NCI-H146 treated with DMSO at 0.1 percent for 48 hours (cell line): Measurements from ENCODE around the gene PCTP.

Experiments used
- DNase-seq: peaks from one replicate; lab custom pipeline; 2025; ENCODE audit not compliant: unreplicated experiment; lab: John Stamatoyannopoulos, UW

The PCTP gene

GRCh38 chr17:55727275-55727674, 23.6 kb upstream of the PCTP start:
- no peak for DNase-seq

GRCh38 chr17:55727920-55728319, 22.9 kb upstream of the PCTP start:
- no peak for DNase-seq

GRCh38 chr17:55728361-55728760, 22.5 kb upstream of the PCTP start:
- DNase-seq, result no peak

GRCh38 chr17:55728833-55729232, 22.0 kb upstream of the PCTP start:
- DNase-seq, result no peak

- no peak for DNase-seq
Measured at GRCh38 chr17:55729484-55729883, 21.4 kb upstream of the PCTP start.

- DNase-seq, result no peak
Measured at GRCh38 chr17:55730380-55730779, 20.5 kb upstream of the PCTP start.

- DNase-seq, result no peak
Measured at GRCh38 chr17:55730808-55731207, 20.0 kb upstream of the PCTP start.

- DNase-seq, result no peak
Measured at GRCh38 chr17:55731586-55732250, 19.1 kb upstream of the PCTP start.

- no peak for DNase-seq
Measured at GRCh38 chr17:55734128-55734781, 16.6 kb upstream of the PCTP start.

GRCh38 chr17:55735731-55736405, 15.0 kb upstream of the PCTP start:
- no peak for DNase-seq

GRCh38 chr17:55737976-55738501, 12.8 kb upstream of the PCTP start:
- DNase-seq, result no peak

GRCh38 chr17:55740511-55741355, 10.1 kb upstream of the PCTP start:
- DNase-seq, result no peak

- no peak for DNase-seq
Measured at GRCh38 chr17:55741356-55741700, 9.5 kb upstream of the PCTP start.

- DNase-seq, result no peak
Measured at GRCh38 chr17:55742272-55743102, 8.4 kb upstream of the PCTP start.

GRCh38 chr17:55743103-55743679, 7.7 kb upstream of the PCTP start:
- no peak for DNase-seq

GRCh38 chr17:55745258-55745657, 5.6 kb upstream of the PCTP start:
- DNase-seq, result no peak

- DNase-seq, result no peak
Measured at GRCh38 chr17:55746466-55746865, 4.4 kb upstream of the PCTP start.

- no peak for DNase-seq
Measured at GRCh38 chr17:55747209-55747608, 3.6 kb upstream of the PCTP start.

GRCh38 chr17:55748841-55749240, 2.0 kb upstream of the PCTP start:
- DNase-seq, result no peak

GRCh38 chr17:55749985-55750384, 866 bp upstream of the PCTP start:
- DNase-seq, result no peak
